Measurements from ENCODE around the gene INPP5D. TPM values are rescaled to one million over a fixed set of nuclear protein-coding genes. Genes with fewer than 3 reads are reported as not detected.
"Not testable (repeated sequence)": the region's sequence is repeated elsewhere in the genome, so short reads cannot be mapped to it uniquely, and the experiment has no call there.

INPP5D gene
- total RNA-seq, 2 donors from 2014 or later, result 6.5 to 7.1 TPM

GRCh38 chr2:233186851-233187250 lies 126.7 kb downstream of the INPP5D start:
- Histone ChIP-seq H3K36me3 (no peaks in the 10 kb centered on the region), H3K27me3 (no peaks in the 10 kb centered on the region), H3K4me1 (no peaks in the 10 kb centered on the region), H3K9ac (ENCODE audit: low read depth in 2 of 2, low read length in 2 of 2) (no peak overlapping the region), H3K4me3 (no peak overlapping the region), H3K9me3 (no peaks in the 10 kb centered on the region), H3K27ac (no peak overlapping the region)
- TF ChIP-seq, protein P1, sequence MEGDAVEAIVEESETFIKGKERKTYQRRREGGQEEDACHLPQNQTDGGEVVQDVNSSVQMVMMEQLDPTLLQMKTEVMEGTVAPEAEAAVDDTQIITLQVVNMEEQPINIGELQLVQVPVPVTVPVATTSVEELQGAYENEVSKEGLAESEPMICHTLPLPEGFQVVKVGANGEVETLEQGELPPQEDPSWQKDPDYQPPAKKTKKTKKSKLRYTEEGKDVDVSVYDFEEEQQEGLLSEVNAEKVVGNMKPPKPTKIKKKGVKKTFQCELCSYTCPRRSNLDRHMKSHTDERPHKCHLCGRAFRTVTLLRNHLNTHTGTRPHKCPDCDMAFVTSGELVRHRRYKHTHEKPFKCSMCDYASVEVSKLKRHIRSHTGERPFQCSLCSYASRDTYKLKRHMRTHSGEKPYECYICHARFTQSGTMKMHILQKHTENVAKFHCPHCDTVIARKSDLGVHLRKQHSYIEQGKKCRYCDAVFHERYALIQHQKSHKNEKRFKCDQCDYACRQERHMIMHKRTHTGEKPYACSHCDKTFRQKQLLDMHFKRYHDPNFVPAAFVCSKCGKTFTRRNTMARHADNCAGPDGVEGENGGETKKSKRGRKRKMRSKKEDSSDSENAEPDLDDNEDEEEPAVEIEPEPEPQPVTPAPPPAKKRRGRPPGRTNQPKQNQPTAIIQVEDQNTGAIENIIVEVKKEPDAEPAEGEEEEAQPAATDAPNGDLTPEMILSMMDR (IDR thresholded peaks at IDR 0.05), result no peak
- DNase-seq, result no peak
- intact Hi-C loops (cut with DNase I), result no loop called here

DNA sequence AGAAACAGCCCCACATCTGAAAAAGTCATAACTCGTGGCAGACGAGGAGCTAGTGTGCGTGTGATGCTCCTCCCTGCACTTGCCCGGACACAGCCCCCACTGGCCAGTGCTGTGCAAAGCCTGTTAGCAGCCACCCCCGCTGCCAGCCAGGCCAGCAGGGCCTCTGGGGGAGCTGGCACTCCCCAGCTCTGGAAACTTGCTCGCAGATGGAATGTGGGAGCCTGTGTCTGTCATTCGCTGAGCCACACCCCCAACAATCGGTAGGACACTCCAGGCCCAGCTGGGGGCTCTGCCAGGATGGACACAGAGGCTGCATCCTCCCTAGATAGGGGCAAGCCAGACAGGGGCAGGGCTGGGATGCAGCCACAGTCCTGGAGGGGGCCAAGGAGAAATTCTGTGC lies 128.9 kb downstream of the INPP5D start:
- intact Hi-C loops (cut with DNase I), result no loop called here
- no peak for DNase-seq

GRCh38 chr2:233191016-233191415 lies 130.9 kb downstream of the INPP5D start:
- H3K9me3 ChIP-seq; H3K27ac ChIP-seq; H3K36me3 ChIP-seq; H3K9ac ChIP-seq (ENCODE audit: low read depth in 2 of 2, low read length in 2 of 2); DNase-seq; H3K4me1 ChIP-seq; H3K4me3 ChIP-seq; intact Hi-C loops (cut with DNase I); H3K27me3 ChIP-seq: not testable (repeated sequence)

More for the DNA sequence above, 128.9 kb downstream of the INPP5D start:
- H3K36me3 ChIP-seq, result no peaks in the 10 kb centered on the region
- TF ChIP-seq, protein P1 (IDR thresholded peaks at IDR 0.05), result no peak
- H3K27me3 ChIP-seq, result no peaks in the 10 kb centered on the region
- no peak overlapping the region for H3K4me3 ChIP-seq
- H3K27ac ChIP-seq, result no peak overlapping the region
- H3K4me1 ChIP-seq, result no peaks in the 10 kb centered on the region
- H3K9me3 ChIP-seq, result no peaks in the 10 kb centered on the region
- no peak overlapping the region for H3K9ac ChIP-seq (ENCODE audit: low read depth in 2 of 2, low read length in 2 of 2)

- no peak overlapping the region for H3K9ac ChIP-seq (ENCODE audit: low read depth in 2 of 2, low read length in 2 of 2)
- no peaks in the 10 kb centered on the region for H3K27me3 ChIP-seq
- TF ChIP-seq, protein P1 (IDR thresholded peaks at IDR 0.05), result no peak
- no peak overlapping the region for H3K4me3 ChIP-seq
- intact Hi-C loops (cut with DNase I), result no loop called here
- no peaks in the 10 kb centered on the region for H3K4me1 ChIP-seq
- no peak for DNase-seq
- no peak overlapping the region for H3K27ac ChIP-seq
- H3K36me3 ChIP-seq, result no peaks in the 10 kb centered on the region
- no peaks in the 10 kb centered on the region for H3K9me3 ChIP-seq
Observed at GRCh38 chr2:233193738-233194137, 133.6 kb downstream of the INPP5D start.

GRCh38 chr2:233195027-233195426 lies 134.9 kb downstream of the INPP5D start:
- no peaks in the 10 kb centered on the region for H3K36me3 ChIP-seq
- no peak overlapping the region for H3K27ac ChIP-seq
- intact Hi-C loops (cut with DNase I), result no loop called here
- H3K9ac ChIP-seq (ENCODE audit: low read depth in 2 of 2, low read length in 2 of 2), result no peak overlapping the region
- no peaks in the 10 kb centered on the region for H3K4me1 ChIP-seq
- H3K9me3 ChIP-seq, result no peaks in the 10 kb centered on the region
- H3K27me3 ChIP-seq, result no peaks in the 10 kb centered on the region
- DNase-seq, result no peak
- no peak overlapping the region for H3K4me3 ChIP-seq
- TF ChIP-seq, protein P1 (IDR thresholded peaks at IDR 0.05), result no peak

DNA sequence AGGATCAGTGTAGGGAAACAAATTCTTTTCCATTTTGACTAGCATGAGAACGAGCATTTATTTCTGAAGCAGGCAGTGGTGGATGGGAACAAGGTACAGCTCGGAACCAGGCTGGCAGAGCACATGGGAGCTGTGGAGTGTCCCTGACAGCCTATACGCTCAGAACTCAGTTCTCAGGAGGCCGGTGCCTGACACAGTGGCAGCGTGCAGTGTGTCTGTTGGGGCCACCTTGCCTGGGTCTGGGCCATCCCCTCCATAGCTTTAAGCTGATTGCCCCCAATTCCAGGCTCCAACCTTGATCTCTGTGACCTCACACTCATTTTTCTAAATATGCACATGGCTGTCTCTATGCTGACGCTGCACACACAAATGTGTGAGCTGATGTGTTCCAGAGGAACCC lies 136.9 kb downstream of the INPP5D start:
- no peak overlapping the region for H3K27ac ChIP-seq
- no peak overlapping the region for H3K9ac ChIP-seq (ENCODE audit: low read depth in 2 of 2, low read length in 2 of 2)
- TF ChIP-seq, protein P1 (IDR thresholded peaks at IDR 0.05), result no peak
- no peaks in the 10 kb centered on the region for H3K4me1 ChIP-seq
- H3K36me3 ChIP-seq, result no peaks in the 10 kb centered on the region
- no peaks in the 10 kb centered on the region for H3K9me3 ChIP-seq
- DNase-seq, result no peak
- no peaks in the 10 kb centered on the region for H3K27me3 ChIP-seq
- intact Hi-C loops (cut with DNase I), result no loop called here
- no peak overlapping the region for H3K4me3 ChIP-seq
